Fibroblast of skin of left biceps (primary cell): ENCODE data around the gene PPM1G.
"Not testable (repeated sequence)": the region's sequence is repeated elsewhere in the genome, so short reads cannot be mapped to it uniquely, and the experiment has no call there.

ENCODE experiments used
- DNase-seq, 2 experiments: peaks; one replicate each; pipeline ENCODE4 v3.0.0-alpha.2; 2013; ENCODE audit warnings: low read depth in 2 of 2

PPM1G gene

GRCh38 chr2:27409321-27410073 is at the start of gene PPM1G:
Gene PPM1G, minus strand, starts transcription at chr2:27409591. Its CDS starts 169 bp downstream, at chr2:27409422.
- peak; percentile 68 to 74 for DNase-seq

DNA sequence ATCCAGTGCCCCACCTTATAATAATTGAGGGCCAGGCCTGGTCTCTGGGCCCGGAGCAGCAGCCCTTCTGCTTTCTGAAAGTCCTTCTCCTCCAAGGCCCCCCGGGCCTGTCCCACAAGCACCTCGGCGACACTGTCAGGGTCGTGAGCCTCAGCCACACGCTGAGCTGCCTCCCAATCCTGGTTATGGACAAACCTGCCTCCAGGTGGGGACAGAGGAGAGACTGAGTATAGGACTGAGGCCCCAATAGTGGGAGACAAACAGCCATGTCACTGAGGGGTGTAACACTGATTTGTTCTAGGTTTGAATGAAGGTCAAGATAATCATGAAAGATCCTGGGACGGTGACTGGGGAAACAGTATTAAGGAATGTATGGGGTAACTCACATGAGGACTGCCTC is 44.6 kb upstream of the PPM1G start:
- no peak for DNase-seq

GRCh38 chr2:27451095-27451494 is 41.7 kb upstream of the PPM1G start:
- DNase-seq, result no peak

DNA sequence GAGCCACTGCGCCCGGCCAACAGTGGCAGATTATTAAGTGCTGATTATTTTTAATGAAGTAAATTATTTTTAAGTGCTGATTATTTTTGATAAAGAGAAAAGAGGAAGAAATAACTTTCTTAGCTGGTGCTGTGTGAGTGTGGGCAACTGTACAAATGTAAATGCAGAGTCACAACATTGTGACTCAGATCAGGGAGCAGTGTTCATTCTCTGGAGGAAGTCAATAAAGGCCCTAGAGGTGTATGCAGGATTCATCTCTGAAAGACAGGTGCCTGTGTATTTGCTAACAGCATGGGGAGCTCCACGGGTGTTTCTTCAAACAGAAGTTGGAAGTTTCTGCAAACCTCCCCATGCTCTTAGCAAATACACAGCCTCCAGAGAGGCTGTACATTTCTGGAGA is 39.0 kb upstream of the PPM1G start:
- no peak for DNase-seq

DNA sequence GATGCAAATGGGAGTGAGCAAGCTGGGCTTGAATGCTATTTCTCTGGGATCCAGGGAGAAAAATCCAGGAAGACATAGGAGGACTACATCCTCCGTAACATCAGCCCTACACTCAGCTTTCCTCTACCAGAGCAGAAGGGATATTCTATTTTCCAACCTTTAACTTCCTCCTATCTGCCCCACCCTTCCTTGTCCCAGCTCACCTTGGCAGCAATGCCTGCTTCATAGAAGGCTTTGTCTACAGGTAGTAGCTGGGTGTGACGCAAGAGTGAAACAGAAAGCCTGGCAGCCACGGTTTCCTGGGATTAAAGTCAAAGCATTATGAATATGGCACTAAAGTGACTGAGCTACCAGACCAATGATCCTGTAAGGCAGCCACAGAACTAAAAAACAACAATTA is 36.7 kb upstream of the PPM1G start:
- no peak for DNase-seq

- no peak for DNase-seq
Observed at GRCh38 chr2:27445615-27446014, 36.2 kb upstream of the PPM1G start.

GRCh38 chr2:27445155-27445554 is 35.8 kb upstream of the PPM1G start:
- DNase-seq, result no peak

- no peak for DNase-seq
Observed at GRCh38 chr2:27442920-27443282, 33.5 kb upstream of the PPM1G start.

DNA sequence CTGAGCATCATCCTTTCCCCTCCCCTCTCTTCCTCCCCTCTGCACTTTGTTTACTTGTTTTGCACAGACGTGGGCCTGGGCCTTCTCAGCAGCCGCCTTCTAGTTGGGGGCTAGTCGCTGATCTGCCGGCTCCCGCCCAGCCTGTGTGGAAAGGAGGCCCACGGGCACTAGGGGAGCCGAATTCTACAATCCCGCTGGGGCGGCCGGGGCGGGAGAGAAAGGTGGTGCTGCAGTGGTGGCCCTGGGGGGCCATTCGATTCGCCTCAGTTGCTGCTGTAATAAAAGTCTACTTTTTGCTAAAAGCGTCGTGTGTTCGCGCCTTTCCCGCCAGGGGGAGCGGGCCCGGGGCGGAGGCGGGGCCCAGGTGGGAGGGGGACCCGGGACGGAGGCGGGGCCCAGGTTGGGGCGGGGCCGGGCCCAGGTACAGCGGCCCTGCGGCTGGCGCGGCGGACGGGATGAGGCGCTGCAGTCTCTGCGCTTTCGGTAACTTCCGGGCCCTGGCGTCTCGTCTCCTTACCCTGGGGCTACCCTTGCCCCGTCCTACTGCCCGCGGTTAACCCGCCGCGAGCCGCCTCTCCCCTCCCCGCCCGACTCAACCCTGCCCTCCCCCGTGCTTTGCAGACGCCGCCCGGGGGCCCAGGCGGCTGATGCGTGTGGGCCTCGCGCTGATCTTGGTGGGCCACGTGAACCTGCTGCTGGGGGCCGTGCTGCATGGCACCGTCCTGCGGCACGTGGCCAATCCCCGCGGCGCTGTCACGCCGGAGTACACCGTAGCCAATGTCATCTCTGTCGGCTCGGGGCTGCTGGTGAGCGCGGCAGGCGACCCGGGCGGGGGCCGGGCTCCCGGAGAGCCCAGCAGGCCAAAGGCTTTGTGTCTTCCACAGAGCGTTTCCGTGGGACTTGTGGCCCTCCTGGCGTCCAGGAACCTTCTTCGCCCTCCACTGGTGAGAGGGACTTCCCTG is 32.8 kb upstream of the PPM1G start, which contains the start of gene KRTCAP3:
Gene KRTCAP3, plus strand, starts transcription at position 424 of the 962 bp plus-strand sequence. Its CDS starts 32 bp downstream, at position 456.
- DNase-seq, result no peak

GRCh38 chr2:27441226-27441926 is 32.0 kb upstream of the PPM1G start:
- no peak for DNase-seq

DNA sequence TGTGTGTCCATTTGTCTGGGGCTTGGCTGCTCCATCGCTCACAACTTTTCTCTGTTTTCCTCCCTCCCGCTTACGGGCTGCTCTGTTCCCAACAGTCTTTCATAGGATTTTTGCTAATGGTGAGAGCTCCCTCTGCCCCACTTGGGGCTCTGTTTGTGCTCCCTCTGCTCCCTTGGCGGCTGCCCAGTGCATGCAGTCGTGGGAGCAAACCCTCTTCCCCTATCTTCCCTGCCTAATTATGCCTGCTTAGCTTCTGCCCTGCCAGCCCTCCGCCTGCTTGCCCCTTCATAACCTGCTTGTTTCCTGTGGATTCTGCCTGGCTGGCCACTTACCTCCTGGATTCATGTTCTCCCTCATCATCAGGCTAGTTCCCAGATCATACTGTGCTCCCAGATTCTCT is 26.2 kb upstream of the PPM1G start:
- DNase-seq, result no peak

DNA sequence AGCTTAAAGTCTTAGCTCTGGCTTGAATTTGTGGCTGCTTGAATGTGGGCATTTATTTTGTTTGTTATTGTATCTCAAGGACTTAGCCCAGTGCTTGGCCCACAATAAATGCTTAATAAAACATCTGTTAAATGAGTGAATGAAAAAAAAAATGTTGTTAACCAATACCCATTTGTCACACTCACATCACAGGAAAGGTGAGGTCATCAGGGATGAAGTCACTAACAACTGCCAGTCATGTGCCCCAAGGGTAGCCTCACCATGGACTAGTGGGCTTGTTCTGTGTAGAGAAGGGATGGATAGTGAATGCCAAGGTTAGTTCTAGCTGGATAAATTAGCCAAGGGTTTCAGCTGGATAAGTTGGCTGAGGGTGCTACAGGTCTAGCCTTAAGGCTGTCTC is 22.0 kb upstream of the PPM1G start:
- DNase-seq, result no peak

DNA sequence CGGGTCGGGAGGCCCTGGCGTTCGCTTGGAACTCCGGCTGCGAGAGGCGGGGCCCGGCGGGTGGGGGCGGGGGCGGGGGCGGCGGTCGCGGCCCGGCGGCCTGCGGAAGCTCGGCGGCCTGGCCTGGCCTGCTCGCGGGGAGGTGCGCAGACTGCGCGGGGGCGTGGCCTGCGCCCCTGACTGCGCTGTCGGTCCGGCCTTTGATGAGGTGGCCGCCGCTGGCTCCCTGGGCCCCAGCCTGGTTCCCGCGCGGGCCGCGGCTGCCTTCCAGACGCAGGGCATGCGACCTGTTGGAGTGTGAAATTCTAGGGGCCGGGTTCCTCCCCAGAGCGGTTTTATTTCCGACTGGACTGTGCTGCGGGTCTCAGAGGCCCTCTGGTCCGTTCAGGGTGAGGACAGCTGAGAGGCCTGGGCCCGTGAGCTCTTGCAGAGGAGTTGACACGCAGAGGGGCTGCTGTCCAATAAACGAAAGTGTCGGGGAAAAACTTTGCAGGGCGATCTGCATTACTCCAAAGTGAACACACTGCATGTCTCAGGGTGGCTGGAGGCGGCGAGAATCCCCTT is 19.7 kb upstream of the PPM1G start:
- DNase-seq, result peak; percentile 35 to 42

GRCh38 chr2:27428213-27428977 is 19.0 kb upstream of the PPM1G start, which contains the start of gene NRBP1:
Gene NRBP1, plus strand, starts transcription at chr2:27428631. Its CDS starts 4,643 bp downstream, at chr2:27433274.
- DNase-seq, result peak; percentile 58 to 68

GRCh38 chr2:27427863-27428212 is 18.4 kb upstream of the PPM1G start:
- DNase-seq, result no peak

- DNase-seq, result not testable (repeated sequence)
Observed at GRCh38 chr2:27425039-27425438, 15.6 kb upstream of the PPM1G start.

DNA sequence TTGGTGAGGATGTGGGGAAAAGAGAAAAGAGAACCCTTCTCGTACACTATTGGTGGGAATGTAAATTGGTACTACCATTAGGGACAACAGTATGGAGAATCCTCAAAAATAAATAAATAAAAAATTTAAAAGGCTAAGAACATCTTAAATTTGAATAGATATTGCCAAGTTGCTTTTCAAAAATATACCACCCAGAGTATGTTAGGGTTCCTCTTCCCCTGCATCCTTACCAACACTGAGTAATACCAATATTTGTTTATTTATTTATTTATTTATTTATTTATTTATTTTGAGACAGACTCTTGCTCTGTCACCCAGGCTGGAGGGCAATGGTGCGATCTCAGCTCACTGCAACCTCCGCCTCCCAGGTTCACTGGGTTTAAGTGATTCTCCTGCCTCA is 13.6 kb upstream of the PPM1G start:
- no peak for DNase-seq

DNA sequence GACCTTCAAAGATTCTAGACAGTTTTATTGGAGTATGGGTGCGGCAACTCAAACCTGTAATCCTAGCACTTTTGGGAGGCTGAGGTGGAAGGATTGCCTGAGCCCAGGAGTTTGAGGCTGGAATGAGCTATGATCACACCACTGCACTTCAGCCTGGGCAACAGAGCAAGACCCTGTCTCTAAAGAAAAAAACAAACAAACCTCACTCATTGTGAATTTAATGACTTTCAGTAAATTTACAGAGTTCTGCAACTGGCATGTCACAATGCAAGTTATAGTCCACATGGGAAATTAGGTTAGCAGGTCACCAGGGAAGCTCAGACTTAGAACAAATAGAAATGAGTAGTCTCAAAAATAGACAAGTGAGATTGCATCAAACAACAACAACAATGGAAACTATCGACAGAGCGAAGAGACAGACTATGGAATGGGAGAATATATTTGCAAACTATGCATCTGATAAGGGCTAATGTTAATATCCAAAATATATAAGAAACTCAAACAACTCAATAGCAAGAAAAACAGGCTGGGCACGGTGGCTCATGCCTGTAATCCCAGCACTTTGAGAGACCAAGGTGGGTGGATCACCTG is 12.4 kb upstream of the PPM1G start:
- DNase-seq, result no peak

DNA sequence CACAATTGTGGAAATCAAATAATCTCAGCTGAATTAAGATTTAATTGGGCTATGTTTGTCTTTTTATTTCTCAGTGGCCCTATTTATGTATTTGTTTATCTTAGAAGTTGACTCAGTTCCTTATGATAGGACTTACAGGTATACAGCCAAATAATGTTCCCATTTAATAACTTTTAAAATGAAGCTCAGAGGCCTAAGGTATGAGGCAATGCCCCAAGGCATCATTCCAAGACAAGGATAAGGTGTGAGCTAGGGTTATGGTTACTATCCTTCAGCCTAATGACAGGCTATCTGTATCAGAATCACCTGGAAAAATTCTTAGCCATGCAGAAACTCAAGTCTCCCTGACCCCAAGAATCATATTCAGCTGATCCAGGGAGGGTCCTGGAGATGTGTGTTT is 11.6 kb upstream of the PPM1G start:
- no peak for DNase-seq

DNA sequence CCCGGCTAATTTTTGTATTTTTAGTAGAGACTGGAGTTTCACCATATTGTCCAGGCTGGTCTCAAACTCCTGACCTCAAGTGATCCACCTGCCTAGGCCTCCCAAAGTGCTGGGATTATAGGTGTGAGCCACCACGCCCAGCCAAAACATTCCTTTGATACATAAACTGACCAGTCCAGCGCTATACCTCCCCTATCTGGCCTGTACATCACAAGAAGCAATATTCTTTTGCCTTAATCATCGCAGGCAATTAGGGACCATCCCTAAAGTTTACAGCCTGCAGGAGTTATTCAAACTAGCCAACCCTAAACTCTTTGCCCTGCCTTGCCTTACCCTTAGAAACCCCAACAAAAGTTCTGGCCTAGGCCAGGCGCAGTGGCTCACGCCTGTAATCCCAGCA is 6.8 kb upstream of the PPM1G start:
- DNase-seq, result no peak
